Measurements from ENCODE around the gene ST6GALNAC4. TPM values are rescaled to one million over a fixed set of nuclear protein-coding genes. Genes with fewer than 3 reads are reported as not detected.

ST6GALNAC4 gene
- total and polyA plus RNA-seq, 9 of the 15 experiments (the other 6 are each of a cell fraction or from before 2014, with no cell fraction given), result 2.6 to 43.1 (median 15.4) TPM

- TF ChIP-seq CLOCK (CRISPR knock-in tag; IDR thresholded peaks at IDR 0.05; ENCODE audit: borderline replicate concordance) (no peak), ZNF518B (CRISPR knock-in tag; IDR thresholded peaks at IDR 0.05) (no peak), ZNF282 (CRISPR knock-in tag; IDR thresholded peaks at IDR 0.05) (no peak), HLTF (IDR thresholded peaks at IDR 0.05) (no peak), MEIS2 (IDR thresholded peaks at IDR 0.05; ENCODE audit: partially characterized antibody) (no peak), ZNF395 (CRISPR knock-in tag; IDR thresholded peaks at IDR 0.05) (no peak), NFYB (IDR thresholded peaks at IDR 0.05; ENCODE audit: extremely low read depth, insufficient read length) (no peak), SMC3 (conservative IDR thresholded peaks at IDR 0.05; ENCODE audit: insufficient read depth, low read depth, low read length) (no peak), TCF7 (IDR thresholded peaks at IDR 0.05; ENCODE audit: borderline replicate concordance) (no peak), TRIM24 (IDR thresholded peaks at IDR 0.05) (no peak)
- TF ChIP-seq, protein P1, sequence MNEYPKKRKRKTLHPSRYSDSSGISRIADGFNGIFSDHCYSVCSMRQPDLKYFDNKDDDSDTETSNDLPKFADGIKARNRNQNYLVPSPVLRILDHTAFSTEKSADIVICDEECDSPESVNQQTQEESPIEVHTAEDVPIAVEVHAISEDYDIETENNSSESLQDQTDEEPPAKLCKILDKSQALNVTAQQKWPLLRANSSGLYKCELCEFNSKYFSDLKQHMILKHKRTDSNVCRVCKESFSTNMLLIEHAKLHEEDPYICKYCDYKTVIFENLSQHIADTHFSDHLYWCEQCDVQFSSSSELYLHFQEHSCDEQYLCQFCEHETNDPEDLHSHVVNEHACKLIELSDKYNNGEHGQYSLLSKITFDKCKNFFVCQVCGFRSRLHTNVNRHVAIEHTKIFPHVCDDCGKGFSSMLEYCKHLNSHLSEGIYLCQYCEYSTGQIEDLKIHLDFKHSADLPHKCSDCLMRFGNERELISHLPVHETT (CRISPR knock-in tag; conservative IDR thresholded peaks at IDR 0.05 in 1 of 2, IDR thresholded peaks at IDR 0.05 in 1 of 2), result no peak
Measured at GRCh38 chr9:127959398-127959797, 42.6 kb upstream of the ST6GALNAC4 start (continued).
